SIG-M5 (cell line): Measurements from ENCODE around the gene MN1.

ENCODE experiments used
- DNase-seq: peaks from one replicate; lab custom pipeline; 2025; lab: John Stamatoyannopoulos, UW

Gene MN1

GRCh38 chr22:27800250-27801201 is 1.0 kb downstream of the MN1 start:
- DNase-seq, result no peak

GRCh38 chr22:27799827-27800249 is 1.7 kb downstream of the MN1 start:
- no peak for DNase-seq

DNA sequence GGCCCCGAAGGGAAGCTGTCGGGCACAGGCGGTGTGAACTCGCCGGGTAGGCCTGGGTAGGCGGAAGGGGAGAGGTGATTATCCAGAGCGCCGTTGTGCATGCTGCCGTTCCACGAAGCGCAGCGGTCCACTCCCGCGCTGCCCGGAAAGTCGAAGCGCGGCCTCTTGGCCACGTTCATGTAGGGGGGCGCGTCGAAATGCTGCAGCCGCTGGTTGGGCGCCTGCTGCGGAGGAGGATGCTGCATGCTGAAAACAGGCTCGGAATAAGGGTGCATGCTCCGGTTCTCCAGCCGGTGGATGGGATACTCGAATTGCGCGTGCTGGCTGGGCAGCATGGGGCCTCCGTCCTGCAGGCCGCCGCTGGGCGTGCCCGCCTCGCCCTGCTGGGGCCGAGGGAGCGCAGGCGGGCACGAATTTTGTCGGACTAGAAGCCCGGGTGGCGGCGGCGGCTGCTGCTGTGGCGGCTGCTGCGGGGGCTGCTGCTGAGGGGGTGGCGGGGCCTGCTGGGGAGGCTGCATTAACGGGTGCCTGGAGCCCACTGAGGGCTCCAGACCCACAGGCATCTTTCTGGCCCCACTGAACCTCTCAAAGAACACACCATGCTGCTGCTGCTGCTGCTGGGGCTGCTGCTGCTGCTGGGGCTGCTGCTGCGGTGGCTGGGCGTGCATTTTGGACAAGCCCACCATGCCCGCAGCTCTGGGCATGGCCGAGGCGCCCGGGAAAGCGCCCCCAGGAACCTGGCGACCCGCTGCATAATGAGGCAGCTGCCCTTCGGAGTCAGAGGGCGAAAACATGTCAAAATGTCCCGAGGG is 2.3 kb downstream of the MN1 start:
- no peak for DNase-seq

- DNase-seq, result no peak
These were observed 3.0 kb downstream of the MN1 start for GRCh38 chr22:27798511-27799014.

- no peak for DNase-seq
These were observed 3.8 kb downstream of the MN1 start for GRCh38 chr22:27797520-27798391.

DNA sequence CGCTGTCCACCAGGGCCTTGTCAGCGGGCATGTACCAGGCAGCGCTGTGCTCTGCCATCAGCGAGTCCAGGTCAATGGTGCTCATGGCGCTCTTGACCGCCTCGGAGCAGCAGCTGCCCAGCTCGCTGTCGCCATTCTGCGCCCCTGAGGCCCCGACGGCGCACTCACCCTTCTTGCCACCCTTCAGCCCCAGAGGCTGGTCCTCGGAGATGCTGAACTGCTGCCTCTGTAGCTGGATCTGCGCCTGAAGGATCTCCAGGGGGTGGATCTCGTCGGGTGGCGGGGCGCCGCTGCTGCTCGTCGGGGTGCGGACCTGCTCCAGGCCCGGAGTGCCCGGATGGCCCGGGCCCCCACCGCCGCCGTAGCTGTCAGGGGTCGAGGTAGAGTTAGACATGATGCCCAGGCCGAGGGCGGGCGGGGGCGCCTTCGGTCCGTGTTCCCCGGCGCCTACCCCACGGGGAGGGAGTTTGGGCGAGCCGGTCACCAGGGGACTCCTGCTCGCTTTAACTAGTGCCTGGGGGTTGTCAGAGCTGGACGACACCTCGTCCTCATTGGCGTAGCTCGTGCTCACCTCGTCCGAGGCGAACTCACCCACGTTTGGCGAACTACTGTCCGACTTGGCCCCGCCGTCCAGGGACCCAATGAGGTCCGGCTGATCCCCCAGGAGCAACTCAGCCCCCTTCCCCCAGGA is 4.6 kb downstream of the MN1 start:
- DNase-seq, result no peak

- DNase-seq, result no peak
These were observed 5.6 kb downstream of the MN1 start for GRCh38 chr22:27795696-27796517.

- no peak for DNase-seq
These were observed 6.5 kb downstream of the MN1 start for GRCh38 chr22:27795053-27795452.

- no peak for DNase-seq
These were observed 7.3 kb downstream of the MN1 start for GRCh38 chr22:27794226-27794625.

- DNase-seq, result no peak
These were observed 8.0 kb downstream of the MN1 start for GRCh38 chr22:27793576-27793975.

GRCh38 chr22:27792452-27793161 is 8.9 kb downstream of the MN1 start:
- DNase-seq, result no peak

GRCh38 chr22:27791859-27792241 is 9.7 kb downstream of the MN1 start:
- no peak for DNase-seq

DNA sequence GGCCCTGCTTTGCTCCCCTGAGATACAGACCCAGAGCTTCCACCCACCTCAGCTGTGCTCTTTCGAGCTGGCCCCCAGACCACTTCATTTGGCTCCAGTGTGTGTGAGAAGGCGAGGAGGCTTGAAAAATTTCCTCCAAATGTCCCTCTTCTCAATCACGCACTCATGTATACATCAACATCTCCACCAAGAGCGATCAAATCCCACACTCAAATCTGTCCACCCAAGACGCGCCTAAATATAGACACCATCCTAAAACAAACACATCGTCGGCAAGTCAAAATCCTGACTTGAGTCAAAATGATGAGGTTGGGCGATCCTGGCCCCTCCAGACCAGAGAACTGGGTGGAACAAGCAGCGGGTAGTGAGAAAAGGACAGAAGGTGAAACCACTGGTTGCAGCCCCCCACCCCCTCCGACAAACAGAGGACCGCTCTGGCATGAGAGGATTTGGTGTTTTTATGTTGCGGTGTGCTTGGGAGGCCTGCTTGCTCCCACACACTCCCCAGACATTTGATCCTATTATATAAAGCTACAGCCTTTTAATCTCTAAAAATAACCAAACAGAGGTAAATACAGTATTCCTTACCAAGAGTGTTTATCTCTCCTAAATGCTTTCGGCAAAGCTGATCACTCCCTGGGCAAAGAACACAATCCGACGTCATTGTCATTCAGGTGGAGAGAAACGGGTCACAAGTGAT is 10.2 kb downstream of the MN1 start:
- no peak for DNase-seq

DNA sequence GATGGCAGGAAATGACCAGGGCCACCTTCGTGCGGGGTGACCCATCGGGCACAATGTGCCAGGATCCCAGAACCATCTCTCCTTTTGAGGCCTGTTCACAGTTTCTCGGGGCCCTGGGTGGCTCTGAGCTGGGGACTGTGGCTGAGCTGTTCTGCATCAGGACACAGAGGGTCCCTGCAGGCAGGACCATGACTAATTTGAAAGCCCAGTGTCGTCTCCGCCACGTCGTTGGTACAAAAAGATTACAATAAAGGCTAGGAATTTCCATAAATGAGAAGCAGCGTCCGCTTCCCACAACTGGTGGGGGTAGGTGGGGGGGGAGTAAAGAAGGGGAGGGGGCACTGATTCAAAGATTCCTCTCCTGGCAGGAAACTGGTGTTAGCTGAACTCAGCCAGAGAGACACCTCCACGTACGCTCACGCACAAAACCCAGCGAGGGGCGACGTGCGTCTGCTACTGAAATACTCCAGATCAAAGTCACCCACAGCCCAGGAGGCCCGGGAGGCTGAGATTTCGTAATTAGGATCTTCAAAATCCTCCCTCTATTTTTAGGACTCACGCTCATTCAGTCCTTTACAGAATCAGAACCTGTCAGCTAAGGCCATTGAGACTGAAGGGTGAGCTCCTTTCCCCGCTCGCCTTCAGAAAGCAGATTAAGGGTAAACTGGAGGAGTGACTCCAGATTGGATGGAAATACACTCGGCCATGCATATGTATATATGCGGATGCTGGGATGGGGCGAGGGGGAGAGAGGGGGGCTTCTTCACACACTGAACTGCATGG is 11.0 kb downstream of the MN1 start:
- DNase-seq, result no peak

- no peak for DNase-seq
These were observed 12.9 kb downstream of the MN1 start for GRCh38 chr22:27788500-27789288.

DNA sequence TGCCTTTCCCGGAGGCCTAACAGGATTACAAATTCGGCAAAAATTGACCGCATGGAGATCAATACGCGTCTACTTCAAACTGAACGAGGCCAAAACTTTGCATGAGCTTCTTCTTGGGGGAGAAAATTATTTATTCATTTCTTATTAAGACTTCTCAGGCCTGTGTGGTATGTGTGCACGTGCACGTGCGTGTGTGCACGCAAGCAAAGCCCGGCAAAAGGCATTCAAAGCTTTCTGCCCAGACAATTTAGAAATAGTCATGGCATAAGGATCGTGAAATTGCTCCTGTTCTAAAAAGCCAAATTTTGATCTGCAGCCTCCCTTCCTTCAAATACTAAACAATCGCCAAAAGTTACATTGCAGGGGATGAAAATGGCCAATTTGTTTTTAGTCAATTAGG is 14.6 kb downstream of the MN1 start:
- no peak for DNase-seq

GRCh38 chr22:27786291-27786932 is 15.1 kb downstream of the MN1 start:
- no peak for DNase-seq
